GM15510 (cell line): ENCODE measurements around the gene GOLIM4.

Source experiments
- POLR2A ChIP-seq: IDR thresholded peaks from 3 replicates; pipeline ENCODE4 v1.6.1; 2011; ENCODE audit warnings: borderline replicate concordance; ENCODE audit not compliant: insufficient read length; ENCODE audit errors: extremely low read depth

Gene GOLIM4

DNA sequence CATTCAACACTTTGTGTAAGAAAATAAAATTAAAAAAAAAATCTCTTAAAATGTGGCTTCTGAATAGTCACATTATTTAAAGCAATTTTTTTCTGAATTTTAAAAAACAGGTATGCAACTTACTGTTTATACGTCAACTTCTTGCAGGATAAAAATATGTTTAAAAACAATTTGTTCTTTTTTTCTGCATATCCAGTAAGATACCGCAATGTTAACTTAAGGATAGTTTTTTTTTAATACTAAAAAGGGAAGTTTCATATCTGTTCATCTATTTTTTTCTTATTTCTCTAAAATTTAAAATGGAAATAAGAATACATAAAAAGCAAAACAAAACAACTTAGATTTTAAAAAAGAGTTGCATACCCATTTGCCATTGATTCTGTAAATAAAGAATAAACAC, 27.4 kb downstream of the GOLIM4 start:
- no peak for TF ChIP-seq POLR2A

DNA sequence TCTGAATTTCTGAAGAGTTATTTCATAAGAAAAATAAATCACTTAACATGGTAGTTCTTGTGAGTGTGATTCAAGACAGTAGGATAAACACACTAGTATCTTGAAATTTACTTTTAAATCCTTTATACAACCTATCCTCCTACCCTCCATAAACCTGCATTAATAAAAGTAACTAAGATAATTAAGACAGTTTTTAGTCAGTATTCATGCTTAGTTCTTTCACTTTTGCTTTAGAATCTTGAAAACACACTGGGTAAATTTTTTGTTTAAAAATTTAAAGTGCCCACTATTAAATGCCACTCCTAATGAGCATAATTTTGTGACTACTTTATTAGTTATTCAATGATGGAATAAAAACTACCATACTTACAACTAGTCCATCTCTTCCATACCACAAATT, 28.8 kb downstream of the GOLIM4 start:
- no peak for TF ChIP-seq POLR2A

DNA sequence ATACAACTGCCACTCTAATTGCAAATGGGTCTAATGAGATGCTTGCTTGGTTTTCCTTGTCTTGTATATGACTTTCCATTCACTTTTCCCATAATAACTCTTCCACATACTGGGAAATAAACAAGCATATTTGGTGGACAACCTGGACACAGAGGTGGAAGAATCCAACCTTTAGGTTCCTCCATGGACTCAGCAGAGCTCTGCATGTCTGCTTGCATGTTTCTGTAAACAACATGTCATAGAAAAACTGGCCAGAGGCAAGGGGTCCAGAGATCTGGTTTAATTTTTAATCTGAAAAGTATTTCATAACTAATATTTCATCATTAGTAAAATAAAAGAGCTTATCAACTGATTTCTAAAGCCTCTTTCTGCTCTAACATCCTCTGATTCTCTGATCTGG, 30.2 kb downstream of the GOLIM4 start:
- no peak for TF ChIP-seq POLR2A

GRCh38 chr3:168063122-168063521, 32.6 kb downstream of the GOLIM4 start:
- TF ChIP-seq POLR2A: no peak

DNA sequence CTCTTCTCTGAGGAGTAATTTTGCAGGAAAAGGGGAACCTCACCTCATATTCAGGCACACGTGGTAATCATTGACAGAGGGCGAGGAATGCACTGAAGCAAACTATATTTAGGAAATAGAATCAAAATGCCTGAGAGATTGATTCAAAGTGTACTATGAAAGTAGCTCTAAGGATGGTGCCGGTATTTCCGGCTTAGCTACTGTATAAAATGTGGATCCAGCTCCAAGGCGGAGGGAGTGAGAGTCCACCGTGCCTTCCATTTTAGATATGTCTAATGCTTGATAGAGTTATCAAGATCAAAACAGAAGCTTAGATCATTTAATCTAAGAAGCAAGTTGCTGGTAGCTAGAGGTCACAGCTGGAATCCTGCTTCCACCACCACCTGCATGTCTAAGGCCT, 33.0 kb downstream of the GOLIM4 start:
- no peak for TF ChIP-seq POLR2A

GRCh38 chr3:168061332-168061996, 34.3 kb downstream of the GOLIM4 start:
- TF ChIP-seq POLR2A: no peak

GRCh38 chr3:168060317-168060716, 35.4 kb downstream of the GOLIM4 start:
- TF ChIP-seq POLR2A: no peak

DNA sequence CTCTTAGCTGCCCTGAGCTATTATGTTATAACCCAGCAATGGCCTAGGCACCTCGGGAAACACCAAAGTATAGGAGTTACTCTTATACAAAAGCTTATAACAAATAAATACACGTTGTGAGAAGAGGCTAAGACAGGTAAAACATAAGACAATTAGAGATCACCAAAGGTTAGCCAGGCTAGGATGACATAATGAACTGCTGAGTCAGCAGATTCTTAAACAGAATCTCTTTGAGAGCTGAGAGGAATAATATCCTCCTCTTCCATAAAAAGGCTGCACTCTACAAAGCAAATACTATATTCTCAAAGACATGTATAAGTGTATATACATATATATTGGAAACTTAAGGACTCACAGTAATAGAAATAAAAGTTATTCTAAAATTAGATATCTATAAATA, 37.2 kb downstream of the GOLIM4 start:
- TF ChIP-seq POLR2A: no peak

GRCh38 chr3:168054447-168054846, 41.3 kb downstream of the GOLIM4 start:
- no peak for TF ChIP-seq POLR2A

- no peak for TF ChIP-seq POLR2A
These were observed 42.6 kb downstream of the GOLIM4 start for GRCh38 chr3:168053115-168053514.

DNA sequence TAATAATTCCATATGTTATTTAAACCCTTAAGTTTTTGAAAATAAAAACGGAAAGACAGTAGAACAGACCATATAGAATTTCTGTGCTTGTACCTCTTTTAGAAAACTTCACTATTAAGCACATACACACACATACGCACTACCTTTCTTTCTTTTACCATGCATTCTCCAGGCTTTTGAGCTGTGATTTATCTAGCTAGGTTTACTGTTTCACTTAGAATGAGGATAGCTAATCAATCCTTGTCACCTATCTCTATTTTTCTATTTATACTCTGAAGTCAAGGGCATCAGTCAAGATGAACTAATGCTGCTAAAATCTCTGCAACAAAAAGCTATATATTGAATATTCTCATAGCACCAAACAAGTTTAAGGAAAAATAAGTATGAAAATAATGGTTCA, 43.2 kb downstream of the GOLIM4 start:
- TF ChIP-seq POLR2A: no peak

- no peak for TF ChIP-seq POLR2A
These were observed 43.9 kb downstream of the GOLIM4 start for GRCh38 chr3:168051531-168052471.

GRCh38 chr3:168051070-168051469, 44.7 kb downstream of the GOLIM4 start:
- TF ChIP-seq POLR2A: no peak

- no peak for TF ChIP-seq POLR2A
These were observed 46.3 kb downstream of the GOLIM4 start for GRCh38 chr3:168049367-168049974.
